Testis (tissue), 3 donors: ENCODE data around the gene ZNF273. TPM values are rescaled to one million over a fixed set of nuclear protein-coding genes. Genes with fewer than 3 reads are reported as not detected.

Source experiments
- DNase-seq: peaks from one replicate; pipeline ENCODE4 v3.0.0-alpha.2; 2019
- H3K27ac ChIP-seq, 2 donors: fragments of 200-600 bp; sonication (generic); one replicate each; pipeline ENCODE4 v1.5.1; 2019
- H3K27me3 ChIP-seq: fragments of 200-600 bp; sonication (generic); one replicate; pipeline ENCODE4 v1.5.1; 2019
- H3K36me3 ChIP-seq: fragments of 200-600 bp; sonication (generic); one replicate; pipeline ENCODE4 v1.5.1; 2017; ENCODE audit warnings: low read depth; ENCODE audit errors: missing control alignments
- H3K4me1 ChIP-seq: fragments of 200-600 bp; sonication (generic); one replicate; pipeline ENCODE4 v1.5.1; 2019
- H3K4me3 ChIP-seq, 2 donors: fragments of 200-600 bp; sonication (generic); one replicate each; pipeline ENCODE4 v1.5.1; 2017 to 2019
- H3K9me3 ChIP-seq: fragments of 200-600 bp; sonication (generic); one replicate; pipeline ENCODE4 v1.5.1; 2017
- CTCF ChIP-seq, 3 experiments: fragments of 450-650 bp in 2 of 3; fragments of 200-600 bp in 1 of 3; sonication (generic) in 1 of 3; IDR thresholded peaks; one replicate each; pipeline ENCODE4 v1.5.1; 2016 to 2019; ENCODE audit warnings: antibody characterized with exemption in 3 of 3, mild to moderate bottlenecking in 2 of 3, moderate library complexity in 1 of 3
- POLR2A ChIP-seq: fragments of 450-650 bp; IDR thresholded peaks from one replicate; pipeline ENCODE4 v1.6.1; 2017; ENCODE audit warnings: antibody characterized with exemption, mild to moderate bottlenecking, moderate library complexity
- WGBS, 2 donors: methylation state at CpG; one replicate each; pipeline ENCODE4 v1.1.5; 2018; 5-methylcytosine and 5-hydroxymethylcytosine counted together
- intact Hi-C: fragments of 100-400 bp; cut with DNase I; formaldehyde crosslinking; loops from one replicate; pipeline ENCODE4 v1.15.1; 2023; ENCODE audit warnings: low total_unique reads
- polyA plus RNA-seq: library from polyadenylated mRNA; stranded (reverse); fragments of 350-450 nt; fragmentation: Illumina TruSeq; extraction: RNeasy Lipid Tissue Mini Kit (QIAGEN cat#74804); gene quantifications from one replicate; pipeline ENCODE4 v1.2.3, GENCODE V29; 2014; ENCODE audit warnings: low read depth, low replicate concordance; ENCODE audit not compliant: insufficient read depth
- total RNA-seq, 2 donors: library from RNA; depleted of rRNA; stranded (reverse); fragments of >200 nt; gene quantifications; one replicate each; pipeline ENCODE4 v1.2.3, GENCODE V29; 2016

Gene ZNF273
- total and polyA plus RNA-seq, 3 donors from 2014 or later = 10.6 to 36.0 (median 13.6) TPM

GRCh38 chr7:64873155-64873500, 29.9 kb upstream of the ZNF273 start:
- 64 to 85% methylated on average over 10 of the region's 10 CpGs for WGBS, 2 donors
- TF ChIP-seq CTCF (IDR thresholded peaks at IDR 0.05) = no peak
- no peak for TF ChIP-seq POLR2A
- Histone ChIP-seq H3K9me3 (no peaks in the 10 kb centered on the region), H3K36me3 (no peaks in the 10 kb centered on the region), H3K4me3 (no peak overlapping the region), H3K27me3 (no peaks in the 10 kb centered on the region), H3K27ac (no peak overlapping the region), H3K4me1 (no peaks in the 10 kb centered on the region)
- no peak for DNase-seq
- intact Hi-C loops = no loop called here

DNA sequence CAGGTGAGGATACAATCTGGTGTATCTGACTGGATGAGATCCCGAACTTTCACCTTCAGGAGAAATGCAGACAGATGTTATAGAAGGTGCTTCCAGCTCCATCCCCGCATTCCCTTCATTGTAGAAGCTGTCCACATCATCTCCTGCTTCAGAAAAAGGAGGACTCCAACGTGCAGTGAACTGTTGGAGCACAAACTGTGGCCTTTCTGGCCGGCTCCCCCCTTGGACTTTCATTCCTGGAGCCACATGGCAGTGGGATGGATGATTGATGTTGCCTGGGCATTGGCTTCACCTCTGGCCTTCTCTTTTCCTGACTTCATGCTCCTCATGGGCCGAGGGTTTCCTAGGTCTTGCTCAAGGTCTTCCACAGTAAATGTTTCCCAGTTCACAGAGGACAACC, 29.6 kb upstream of the ZNF273 start:
- intact Hi-C loops = no loop called here
- no peaks in the 10 kb centered on the region for H3K36me3 ChIP-seq
- no peaks in the 10 kb centered on the region for H3K9me3 ChIP-seq
- DNase-seq = no peak
- no peaks in the 10 kb centered on the region for H3K4me1 ChIP-seq
- no peak overlapping the region for H3K27ac ChIP-seq
- no peaks in the 10 kb centered on the region for H3K27me3 ChIP-seq
- no peak overlapping the region for H3K4me3 ChIP-seq
- WGBS, 2 donors = 62 to 64% methylated on average over 5 of the region's 5 CpGs
- TF ChIP-seq POLR2A (no peak), CTCF (IDR thresholded peaks at IDR 0.05) (no peak)

- no peaks in the 10 kb centered on the region for H3K36me3 ChIP-seq
- H3K9me3 ChIP-seq = no peaks in the 10 kb centered on the region
- no peaks in the 10 kb centered on the region for H3K27me3 ChIP-seq
- TF ChIP-seq CTCF (IDR thresholded peaks at IDR 0.05) (no peak), POLR2A (no peak)
- 67 to 73% methylated on average over 10 of the region's 10 CpGs for WGBS, 2 donors
- H3K4me1 ChIP-seq = no peaks in the 10 kb centered on the region
- DNase-seq = no peak
- no peak overlapping the region for H3K4me3 ChIP-seq
- intact Hi-C loops = no loop called here
- H3K27ac ChIP-seq = no peak overlapping the region
These were observed 29.0 kb upstream of the ZNF273 start for GRCh38 chr7:64874114-64874513.

- DNase-seq = no peak
- TF ChIP-seq POLR2A = no peak
- TF ChIP-seq CTCF (IDR thresholded peaks at IDR 0.05) = no peak
- H3K4me1 ChIP-seq = no peaks in the 10 kb centered on the region
These were observed 28.4 kb upstream of the ZNF273 start for GRCh38 chr7:64874562-64875250.

DNA sequence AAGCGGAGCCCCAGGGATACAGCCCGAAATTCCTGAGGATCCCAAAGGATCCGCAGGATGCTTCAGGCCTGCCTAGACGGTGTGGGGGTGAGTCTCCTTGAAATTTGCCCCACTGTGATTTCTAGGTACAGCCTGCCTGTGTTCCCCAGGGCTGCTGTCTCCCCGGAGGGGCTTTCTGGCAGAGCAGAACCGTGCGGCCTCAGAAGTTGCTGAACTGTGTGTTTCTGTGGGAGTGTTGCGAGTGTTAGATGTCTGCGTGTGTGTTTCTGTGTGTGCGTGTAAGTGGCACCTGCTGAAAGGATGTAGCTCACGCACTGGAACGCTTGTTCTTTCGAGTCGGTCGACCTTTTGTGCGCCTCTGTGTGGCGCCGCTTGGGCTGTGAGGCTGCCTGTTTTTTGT, 27.8 kb upstream of the ZNF273 start:
- Histone ChIP-seq H3K27ac (no peak overlapping the region), H3K9me3 (no peaks in the 10 kb centered on the region), H3K4me1 (no peaks in the 10 kb centered on the region), H3K4me3 (no peak overlapping the region), H3K36me3 (no peaks in the 10 kb centered on the region), H3K27me3 (no peaks in the 10 kb centered on the region)
- TF ChIP-seq POLR2A (no peak), CTCF (IDR thresholded peaks at IDR 0.05) (no peak)
- DNase-seq = no peak
- WGBS, 2 donors = 68 to 81% methylated on average over 12 to 18 of the region's 18 CpGs
- intact Hi-C loops = no loop called here

More at GRCh38 chr7:64874562-64875250, 28.4 kb upstream of the ZNF273 start:
- H3K27me3 ChIP-seq = no peaks in the 10 kb centered on the region
- no peaks in the 10 kb centered on the region for H3K9me3 ChIP-seq
- H3K36me3 ChIP-seq = no peaks in the 10 kb centered on the region
- WGBS, 2 donors = 63 to 78% methylated on average over 16 to 23 of the region's 23 CpGs
- H3K4me3 ChIP-seq = no peak overlapping the region
- H3K27ac ChIP-seq = no peak overlapping the region
- intact Hi-C loops = no loop called here
